Tibial nerve (tissue), 4 donors: Measurements from ENCODE around the gene DDB1. TPM values are rescaled to one million over a fixed set of nuclear protein-coding genes. Genes with fewer than 3 reads are reported as not detected.

Experiments used
- DNase-seq, 2 donors: peaks; one replicate each; pipeline ENCODE4 v3.0.0-alpha.2; 2019; ENCODE audit warnings: low spot score in 2 of 2
- H3K27ac ChIP-seq, 4 donors: fragments of 200-600 bp; sonication (generic) in 3 of 4; one replicate each; pipeline ENCODE4 v1.5.1; 2017 to 2019; ENCODE audit warnings: mild to moderate bottlenecking in 1 of 4
- H3K27me3 ChIP-seq, 2 donors: fragments of 200-600 bp; sonication (generic) in 1 of 2; one replicate each; pipeline versions ENCODE4 v1.5.1 to v1.6.0; 2017 to 2019
- H3K36me3 ChIP-seq, 3 donors: fragments of 200-600 bp; sonication (generic); one replicate each; pipeline ENCODE4 v1.5.1; 2018 to 2019
- H3K4me1 ChIP-seq, 4 donors: fragments of 200-600 bp; sonication (generic) in 3 of 4; one replicate each; pipeline ENCODE4 v1.5.1; 2017 to 2019
- H3K4me3 ChIP-seq, 4 donors: fragments of 200-600 bp; sonication (generic) in 3 of 4; one replicate each; pipeline ENCODE4 v1.5.1; 2017 to 2019; ENCODE audit warnings: mild to moderate bottlenecking in 1 of 4, moderate library complexity in 1 of 4
- H3K9me3 ChIP-seq, 4 donors: fragments of 200-600 bp; sonication (generic) in 3 of 4; one replicate each; pipeline ENCODE4 v1.5.1; 2017 to 2019
- CTCF ChIP-seq, 5 experiments: fragments of 200-600 bp in 3 of 5; fragments of 450-650 bp in 2 of 5; sonication (generic) in 3 of 5; IDR thresholded peaks; one replicate each; pipeline ENCODE4 v1.5.1; 2016 to 2019; ENCODE audit warnings: antibody characterized with exemption in 5 of 5, mild to moderate bottlenecking in 3 of 5, moderate library complexity in 2 of 5
- EP300 ChIP-seq, 2 donors: sonication (generic); formaldehyde crosslinking; IDR thresholded peaks; one replicate each; pipeline ENCODE4 v1.6.1; 2017; ENCODE audit warnings: antibody characterized with exemption in 2 of 2, mild to moderate bottlenecking in 1 of 2
- POLR2A ChIP-seq, 2 donors: fragments of 450-650 bp; IDR thresholded peaks; one replicate each; pipeline ENCODE4 v1.6.1; 2017; ENCODE audit warnings: antibody characterized with exemption in 2 of 2, mild to moderate bottlenecking in 2 of 2, moderate library complexity in 2 of 2
- WGBS, 2 donors: methylation state at CpG; one replicate each; pipeline ENCODE4 v1.1.5; 2018; 5-methylcytosine and 5-hydroxymethylcytosine counted together
- total RNA-seq, 4 donors: library from RNA; depleted of rRNA; stranded (reverse); fragments of >200 nt; gene quantifications; one replicate each; pipeline ENCODE4 v1.1.0, GENCODE V29; 2016

DDB1 gene
- total RNA-seq, 4 donors from 2014 or later = 100 to 138 (median 113) TPM

GRCh38 chr11:61280883-61281580 is 51.9 kb downstream of the DDB1 start:
- H3K36me3 ChIP-seq = peaks cover 0 to 24% (median 0%) of the 10 kb centered on the region in 3 donors
- no peak overlapping the region for H3K4me3 ChIP-seq
- no peak for DNase-seq
- 84% methylated on average over 20 of the region's 20 CpGs for WGBS, 2 donors
- peaks cover 0 to 14% (median 0%) of the 10 kb centered on the region in 4 donors for H3K4me1 ChIP-seq
- H3K27ac ChIP-seq = no peak overlapping the region
- H3K27me3 ChIP-seq = no peaks in the 10 kb centered on the region
- TF ChIP-seq POLR2A (IDR thresholded peaks at IDR 0.05) (no peak), EP300 (IDR thresholded peaks at IDR 0.05) (no peak), CTCF (IDR thresholded peaks at IDR 0.05) (no peak)
- no peaks in the 10 kb centered on the region for H3K9me3 ChIP-seq

- H3K36me3 ChIP-seq = peaks cover 0 to 15% (median 0%) of the 10 kb centered on the region in 3 donors
- H3K4me1 ChIP-seq = peaks cover 0 to 14% (median 0%) of the 10 kb centered on the region in 4 donors
- H3K27me3 ChIP-seq = no peaks in the 10 kb centered on the region
- H3K27ac ChIP-seq = no peak overlapping the region
- no peaks in the 10 kb centered on the region for H3K9me3 ChIP-seq
- 83 to 88% methylated on average over 10 to 12 of the region's 12 CpGs for WGBS, 2 donors
- H3K4me3 ChIP-seq = no peak overlapping the region
- DNase-seq = no peak
- no peak for TF ChIP-seq CTCF (IDR thresholded peaks at IDR 0.05)
- no peak for TF ChIP-seq POLR2A (IDR thresholded peaks at IDR 0.05)
- no peak for TF ChIP-seq EP300 (IDR thresholded peaks at IDR 0.05)
Measured at GRCh38 chr11:61279934-61280659, 52.8 kb downstream of the DDB1 start.

- Histone ChIP-seq H3K27me3 (no peaks in the 10 kb centered on the region), H3K36me3 (peaks cover 0 to 6% (median 0%) of the 10 kb centered on the region in 3 donors), H3K4me3 (no peak overlapping the region), H3K9me3 (no peaks in the 10 kb centered on the region), H3K4me1 (peaks cover 0 to 14% (median 0%) of the 10 kb centered on the region in 4 donors), H3K27ac (no peak overlapping the region)
- 48 to 49% methylated on average over 10 of the region's 10 CpGs for WGBS, 2 donors
- no peak for DNase-seq
- no peak for TF ChIP-seq CTCF (IDR thresholded peaks at IDR 0.05)
- no peak for TF ChIP-seq EP300 (IDR thresholded peaks at IDR 0.05)
- TF ChIP-seq POLR2A (IDR thresholded peaks at IDR 0.05) = no peak
Measured at GRCh38 chr11:61278001-61278470, 54.9 kb downstream of the DDB1 start.

DNA sequence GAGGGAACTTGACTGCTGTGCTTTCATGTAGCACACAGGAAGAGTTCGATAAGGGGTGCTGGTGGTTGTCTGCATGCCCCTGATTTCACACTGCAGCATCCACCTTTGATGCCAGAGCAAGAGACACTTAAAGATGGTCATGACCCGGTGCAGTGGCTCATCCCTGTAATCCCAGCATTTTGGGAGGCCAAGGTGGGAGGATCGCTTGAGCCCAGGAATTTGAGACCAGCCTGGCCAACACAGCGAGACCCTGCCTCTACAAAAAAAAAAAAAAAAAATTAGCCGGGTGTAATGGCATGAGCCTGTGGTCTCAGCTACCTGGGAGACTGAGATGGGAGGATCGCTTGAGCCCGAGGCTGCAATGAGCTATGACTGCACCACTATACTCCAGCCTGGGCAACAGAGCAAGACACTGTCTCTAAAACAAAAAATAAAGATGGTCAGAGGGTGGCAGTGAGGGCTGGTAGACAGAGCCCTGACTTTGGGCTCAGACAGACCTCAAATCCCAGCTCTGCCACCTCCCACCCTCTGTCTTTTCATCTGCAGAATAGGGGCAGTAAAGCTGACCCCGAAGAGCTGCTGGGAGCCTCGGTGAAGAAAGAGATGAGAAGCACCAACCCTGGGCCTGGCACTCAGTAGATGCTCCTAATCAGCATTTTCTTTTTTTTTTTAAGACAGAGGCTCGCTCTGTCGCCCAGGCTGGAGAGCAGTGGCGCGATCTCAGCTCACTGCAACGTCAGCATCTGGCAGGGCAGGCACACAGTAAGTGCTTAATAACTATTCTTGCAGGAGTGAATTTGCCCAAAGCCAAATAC is 55.5 kb downstream of the DDB1 start:
- Histone ChIP-seq H3K4me3 (no peak overlapping the region), H3K4me1 (peaks cover 0 to 14% (median 0%) of the 10 kb centered on the region in 4 donors), H3K27me3 (no peaks in the 10 kb centered on the region), H3K27ac (no peak overlapping the region), H3K9me3 (no peaks in the 10 kb centered on the region), H3K36me3 (peaks cover 0 to 6% (median 0%) of the 10 kb centered on the region in 3 donors)
- no peak for DNase-seq
- 69 to 70% methylated on average over 14 of the region's 14 CpGs for WGBS, 2 donors
- TF ChIP-seq POLR2A (IDR thresholded peaks at IDR 0.05) = no peak
- no peak for TF ChIP-seq EP300 (IDR thresholded peaks at IDR 0.05)
- TF ChIP-seq CTCF (IDR thresholded peaks at IDR 0.05) = no peak
